Panc1 (cell line): ENCODE measurements around the gene DCUN1D2. TPM values are rescaled to one million over a fixed set of nuclear protein-coding genes. Genes with fewer than 3 reads are reported as not detected.

Experiments used
- ATAC-seq: fragments of 200-7000 bp; cut with Tn5 transposase; 2 replicates; pipeline ENCODE4 v1.9.1; 2020; ENCODE audit warnings: mild to moderate bottlenecking, moderate library complexity
- BruUV-seq: library from RNA; stranded (reverse); fragments of 400-500 nt; replicated peaks from 2 replicates; lab custom pipeline; 2021; lab: Mats Ljungman, UMichigan
- CTCF ChIA-PET: fragments of 300-600 bp; sonication (Branson Sonifier 250); formaldehyde crosslinking; loops from one replicate; lab custom pipeline; 2022; ENCODE audit warnings: antibody characterized with exemption; lab: Charles Lee
- POLR2A ChIA-PET: fragments of 300-600 bp; sonication (Branson Sonifier 250); formaldehyde crosslinking; loops from one replicate; lab custom pipeline; 2022; ENCODE audit warnings: antibody characterized with exemption; lab: Charles Lee
- DNase-seq: peaks from one replicate; pipeline ENCODE4 v3.0.0-alpha.2; 2010; ENCODE audit warnings: low read depth, low spot score
- H3K27ac ChIP-seq: 2 replicates; pipeline ENCODE4 v1.5.1; 2011; ENCODE audit warnings: mild to moderate bottlenecking, low read length, inconsistent platforms
- H3K27me3 ChIP-seq: fragments of 200-500 bp; sonication (Bioruptor generic); 2 replicates; pipeline ENCODE4 v1.6.0; 2014; ENCODE audit warnings: low read length, inconsistent platforms; ENCODE audit not compliant: control insufficient read depth, insufficient read depth
- H3K36me3 ChIP-seq: fragments of 200-500 bp; sonication (Bioruptor generic); 2 replicates; pipeline ENCODE4 v1.5.1; 2014; ENCODE audit warnings: inconsistent platforms, mild to moderate bottlenecking, low read length, moderate library complexity; ENCODE audit not compliant: control insufficient read depth, insufficient read depth
- H3K4me1 ChIP-seq: 2 replicates; pipeline ENCODE4 v1.5.1; 2011; ENCODE audit warnings: inconsistent platforms, mild to moderate bottlenecking, low read length, moderate library complexity; ENCODE audit not compliant: control insufficient read depth, insufficient read depth
- H3K4me3 ChIP-seq, 2 experiments: 2 replicates each; pipeline ENCODE4 v1.5.1; 2011 to 2012; ENCODE audit warnings: low read depth in 2 of 2, low read length in 2 of 2, mild to moderate bottlenecking in 2 of 2, inconsistent platforms in 1 of 2, moderate library complexity in 1 of 2
- H3K9me3 ChIP-seq: fragments of 200-500 bp; sonication (Bioruptor generic); 2 replicates; pipeline ENCODE4 v1.5.1; 2014; ENCODE audit warnings: low read depth, mild to moderate bottlenecking, inconsistent platforms, low read length, moderate library complexity; ENCODE audit not compliant: control insufficient read depth, insufficient read depth
- CTCF ChIP-seq: fragments of 450-650 bp; IDR thresholded peaks from 2 replicates; pipeline ENCODE4 v1.5.1; 2017; ENCODE audit warnings: mild to moderate bottlenecking
- POLR2AphosphoS5 ChIP-seq: IDR thresholded peaks from 2 replicates; pipeline ENCODE4 v1.6.1; 2012; ENCODE audit warnings: mild to moderate bottlenecking, low read depth, low read length, moderate library complexity
- SIN3A ChIP-seq: IDR thresholded peaks from 2 replicates; pipeline ENCODE4 v1.6.1; 2012; ENCODE audit warnings: low read depth, mild to moderate bottlenecking, low read length, moderate library complexity, borderline replicate concordance; ENCODE audit not compliant: insufficient read depth
- TCF7L2 ChIP-seq: IDR thresholded peaks from 2 replicates; pipeline ENCODE4 v1.6.1; 2011; ENCODE audit warnings: mild to moderate bottlenecking, low read depth, low read length, inconsistent platforms
- in situ Hi-C: cut with HindIII; loops from 2 replicates; pipeline ENCODE4 v1.10.0; 2016; ENCODE audit warnings: low sequenced_read_pairs, low pct_unique_long_range_greater_than_20kb
- intact Hi-C: fragments of 100-400 bp; cut with micrococcal nuclease; formaldehyde crosslinking; loops from one replicate; pipeline ENCODE4 v1.10.0; 2022; ENCODE audit not compliant: unreplicated experiment
- total RNA-seq: library from RNA; stranded (reverse); gene quantifications from one replicate; pipeline ENCODE4 v1.2.1, GENCODE V29; 2021; ENCODE audit not compliant: unreplicated experiment
- TF ChIP-seq, protein P1 (sequence below), 2 experiments: IDR thresholded peaks; 2 replicates each; pipeline ENCODE4 v1.6.1; 2011 to 2012; ENCODE audit warnings: low read depth in 2 of 2, control low read depth in 1 of 2, low read length in 1 of 2, mild to moderate bottlenecking in 1 of 2, moderate library complexity in 1 of 2; ENCODE audit not compliant: insufficient read depth in 1 of 2

The DCUN1D2 gene
- total RNA-seq, 1 experiment from 2014 or later, result 22.8 TPM

DNA sequence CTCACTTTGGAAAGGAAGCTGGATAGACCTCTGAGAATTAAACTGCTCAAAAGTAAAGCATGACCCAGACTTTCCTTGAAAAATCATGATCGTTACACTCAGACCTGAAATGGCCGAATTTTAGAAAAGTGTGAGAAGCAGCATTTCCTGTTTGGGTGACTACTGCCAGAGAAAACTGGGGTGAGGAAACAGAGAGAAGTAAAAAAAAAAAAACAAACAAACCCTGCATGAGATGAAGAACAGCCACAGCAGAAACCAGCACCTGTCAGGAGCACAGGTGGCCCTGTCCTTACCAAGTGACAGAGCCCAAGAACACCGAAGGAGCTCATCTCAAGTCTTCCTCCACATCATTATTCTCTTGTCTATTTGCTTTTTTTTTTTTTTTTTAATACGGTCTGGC is 25.2 kb downstream of the DCUN1D2 start:
- DNase-seq (no peak), ATAC-seq (no peak)
- H3K4me1 ChIP-seq, result no peaks in the 10 kb centered on the region
- H3K4me3 ChIP-seq, result no peak overlapping the region
- ChIA-PET POLR2A (interaction anchor here (0.7 kb wide), 1 partner anchor 14 kb away, joined by 4 read pairs; no protein-coding TSS in a partner anchor), CTCF (no interaction called here)
- H3K36me3 ChIP-seq, result no peaks in the 10 kb centered on the region; the same call in 1 of the 2 replicates
- no peaks in the 10 kb centered on the region for H3K27me3 ChIP-seq
- in situ Hi-C loops, result no loop called here
- no TSS peak for BruUV-seq
- no peaks in the 10 kb centered on the region for H3K9me3 ChIP-seq
- H3K27ac ChIP-seq, result no peak overlapping the region
- TF ChIP-seq TCF7L2, result no peak
- TF ChIP-seq CTCF, result no peak
- no peak for TF ChIP-seq SIN3A
- TF ChIP-seq, protein P1, sequence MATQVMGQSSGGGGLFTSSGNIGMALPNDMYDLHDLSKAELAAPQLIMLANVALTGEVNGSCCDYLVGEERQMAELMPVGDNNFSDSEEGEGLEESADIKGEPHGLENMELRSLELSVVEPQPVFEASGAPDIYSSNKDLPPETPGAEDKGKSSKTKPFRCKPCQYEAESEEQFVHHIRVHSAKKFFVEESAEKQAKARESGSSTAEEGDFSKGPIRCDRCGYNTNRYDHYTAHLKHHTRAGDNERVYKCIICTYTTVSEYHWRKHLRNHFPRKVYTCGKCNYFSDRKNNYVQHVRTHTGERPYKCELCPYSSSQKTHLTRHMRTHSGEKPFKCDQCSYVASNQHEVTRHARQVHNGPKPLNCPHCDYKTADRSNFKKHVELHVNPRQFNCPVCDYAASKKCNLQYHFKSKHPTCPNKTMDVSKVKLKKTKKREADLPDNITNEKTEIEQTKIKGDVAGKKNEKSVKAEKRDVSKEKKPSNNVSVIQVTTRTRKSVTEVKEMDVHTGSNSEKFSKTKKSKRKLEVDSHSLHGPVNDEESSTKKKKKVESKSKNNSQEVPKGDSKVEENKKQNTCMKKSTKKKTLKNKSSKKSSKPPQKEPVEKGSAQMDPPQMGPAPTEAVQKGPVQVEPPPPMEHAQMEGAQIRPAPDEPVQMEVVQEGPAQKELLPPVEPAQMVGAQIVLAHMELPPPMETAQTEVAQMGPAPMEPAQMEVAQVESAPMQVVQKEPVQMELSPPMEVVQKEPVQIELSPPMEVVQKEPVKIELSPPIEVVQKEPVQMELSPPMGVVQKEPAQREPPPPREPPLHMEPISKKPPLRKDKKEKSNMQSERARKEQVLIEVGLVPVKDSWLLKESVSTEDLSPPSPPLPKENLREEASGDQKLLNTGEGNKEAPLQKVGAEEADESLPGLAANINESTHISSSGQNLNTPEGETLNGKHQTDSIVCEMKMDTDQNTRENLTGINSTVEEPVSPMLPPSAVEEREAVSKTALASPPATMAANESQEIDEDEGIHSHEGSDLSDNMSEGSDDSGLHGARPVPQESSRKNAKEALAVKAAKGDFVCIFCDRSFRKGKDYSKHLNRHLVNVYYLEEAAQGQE (IDR thresholded peaks at IDR 0.05; ENCODE audit: insufficient read depth in 1 of 2, low read depth in 2 of 2, low read length in 1 of 2), result no peak
- TF ChIP-seq POLR2AphosphoS5, result no peak
- intact Hi-C loops, result no loop called here

DNA sequence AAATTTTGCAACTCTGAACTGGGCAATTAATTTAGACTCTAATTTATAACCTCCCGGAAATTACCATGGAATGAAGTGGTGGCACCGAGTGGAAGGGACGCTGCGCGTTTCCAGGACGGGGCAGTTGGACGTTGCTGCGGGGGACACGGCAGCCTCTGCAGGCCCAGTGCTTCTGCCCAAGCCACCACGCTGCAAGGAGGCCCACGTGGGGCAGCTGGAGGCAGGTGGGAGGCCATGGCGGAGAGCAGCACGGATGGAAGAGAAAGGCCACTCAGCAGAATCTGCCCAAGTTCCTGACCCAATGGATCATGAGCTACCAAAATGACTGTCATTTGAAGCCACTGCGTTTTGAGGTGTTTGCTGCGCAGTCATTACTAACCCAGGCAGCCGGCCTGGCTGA is 26.0 kb downstream of the DCUN1D2 start:
- no peaks in the 10 kb centered on the region for H3K4me1 ChIP-seq
- H3K27me3 ChIP-seq, result no peaks in the 10 kb centered on the region
- ATAC-seq (no peak), DNase-seq (no peak)
- H3K9me3 ChIP-seq, result no peaks in the 10 kb centered on the region
- intact Hi-C loops, result no loop called here
- no peak for TF ChIP-seq SIN3A
- no peak for TF ChIP-seq POLR2AphosphoS5
- no peak for TF ChIP-seq CTCF
- TF ChIP-seq, protein P1 (IDR thresholded peaks at IDR 0.05; ENCODE audit: insufficient read depth in 1 of 2, low read depth in 2 of 2, low read length in 1 of 2), result no peak
- no peak for TF ChIP-seq TCF7L2
- H3K36me3 ChIP-seq, result no peaks in the 10 kb centered on the region; the same call in 1 of the 2 replicates
- H3K4me3 ChIP-seq, result no peak overlapping the region
- ChIA-PET CTCF (no interaction called here), POLR2A (no interaction called here)
- H3K27ac ChIP-seq, result no peak overlapping the region
- in situ Hi-C loops, result no loop called here
- no TSS peak for BruUV-seq
